Subcutaneous abdominal adipose tissue (tissue), 5 donors: Measurements from ENCODE around the gene HESX1.

Experiments used
- H3K27ac ChIP-seq: one replicate; pipeline ENCODE4 v1.7.0; 2013; ENCODE audit warnings: low read depth, mild to moderate bottlenecking, inconsistent platforms, low read length, moderate library complexity
- H3K27me3 ChIP-seq, 5 donors: one replicate each; pipeline ENCODE4 v1.7.0; 2013; ENCODE audit warnings: low read length in 5 of 5, inconsistent platforms in 1 of 5; ENCODE audit not compliant: control insufficient read depth in 5 of 5, insufficient read depth in 4 of 5
- H3K36me3 ChIP-seq, 5 donors: one replicate each; pipeline ENCODE4 v1.7.0; 2013; ENCODE audit warnings: low read length in 5 of 5; ENCODE audit not compliant: control insufficient read depth in 5 of 5, insufficient read depth in 5 of 5
- H3K4me1 ChIP-seq, 5 donors: one replicate each; pipeline ENCODE4 v1.7.0; 2013; ENCODE audit warnings: low read length in 5 of 5, mild to moderate bottlenecking in 3 of 5, moderate library complexity in 1 of 5; ENCODE audit not compliant: control insufficient read depth in 5 of 5, insufficient read depth in 5 of 5
- H3K4me3 ChIP-seq, 5 donors: one replicate each; pipeline ENCODE4 v1.7.0; 2013; ENCODE audit warnings: low read length in 5 of 5, low read depth in 1 of 5
- H3K9ac ChIP-seq, 5 donors: one replicate each; pipeline ENCODE4 v1.7.0; 2013; ENCODE audit warnings: low read length in 5 of 5, mild to moderate bottlenecking in 4 of 5, moderate library complexity in 3 of 5
- H3K9me3 ChIP-seq, 5 donors: one replicate each; pipeline ENCODE4 v1.7.0; 2013; ENCODE audit warnings: low read length in 5 of 5; ENCODE audit not compliant: control insufficient read depth in 5 of 5
- donor health status: healthy.
- donor health status: healthy.
- donor health status: healthy.
- donor health status: healthy.
- donor health status: healthy.

Gene HESX1

GRCh38 chr3:57169108-57169507 lies 30.7 kb downstream of the HESX1 start:
- Histone ChIP-seq H3K9ac (no peak overlapping the region), H3K36me3 (no peaks in the 10 kb centered on the region), H3K27ac (no peak overlapping the region), H3K27me3 (peaks cover 0 to 16% (median 8%) of the 10 kb centered on the region in 5 donors), H3K4me1 (peaks cover 0 to 21% (median 19%) of the 10 kb centered on the region in 5 donors), H3K4me3 (no peak overlapping the region), H3K9me3 (no peaks in the 10 kb centered on the region)

- H3K4me3 ChIP-seq, result no peak overlapping the region
- H3K27me3 ChIP-seq, result peaks cover 0 to 18% (median 14%) of the 10 kb centered on the region in 5 donors
- no peaks in the 10 kb centered on the region for H3K9me3 ChIP-seq
- no peaks in the 10 kb centered on the region for H3K36me3 ChIP-seq
- peaks cover 0 to 26% (median 24%) of the 10 kb centered on the region in 5 donors for H3K4me1 ChIP-seq
- H3K27ac ChIP-seq, result no peak overlapping the region
- no peak overlapping the region for H3K9ac ChIP-seq
These were observed 31.6 kb downstream of the HESX1 start for GRCh38 chr3:57168151-57168550.

- H3K9me3 ChIP-seq, result no peaks in the 10 kb centered on the region
- no peaks in the 10 kb centered on the region for H3K36me3 ChIP-seq
- peaks cover 0 to 29% (median 25%) of the 10 kb centered on the region in 5 donors for H3K27me3 ChIP-seq
- H3K4me3 ChIP-seq, result no peak overlapping the region
- no peak overlapping the region for H3K27ac ChIP-seq
- H3K9ac ChIP-seq, result no peak overlapping the region
- peaks cover 0 to 29% (median 25%) of the 10 kb centered on the region in 5 donors for H3K4me1 ChIP-seq
These were observed 33.1 kb downstream of the HESX1 start for GRCh38 chr3:57166660-57167059.

DNA sequence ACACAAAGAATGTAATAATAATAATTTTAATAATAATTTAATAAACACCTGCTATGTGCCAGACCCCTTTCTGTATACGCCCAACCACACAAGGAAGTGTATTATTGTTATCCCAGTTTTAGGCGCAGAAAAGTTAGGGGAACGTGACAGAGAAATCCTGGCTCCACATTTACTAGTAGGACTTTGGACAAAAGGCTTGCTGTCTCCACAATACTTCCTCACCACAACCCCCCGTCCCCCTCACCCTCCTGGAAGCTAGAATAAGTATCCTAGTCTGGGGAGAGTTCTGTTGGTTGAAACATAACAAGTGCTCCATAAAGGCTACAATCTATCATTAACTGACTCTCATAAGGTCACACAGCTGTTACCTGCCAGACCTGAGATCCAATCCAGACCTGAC lies 34.1 kb downstream of the HESX1 start:
- Histone ChIP-seq H3K9me3 (no peaks in the 10 kb centered on the region), H3K4me1 (peaks cover 0 to 29% (median 28%) of the 10 kb centered on the region in 5 donors), H3K27ac (no peak overlapping the region), H3K27me3 (peaks cover 4 to 30% (median 25%) of the 10 kb centered on the region in 5 donors), H3K9ac (no peak overlapping the region), H3K36me3 (no peaks in the 10 kb centered on the region), H3K4me3 (no peak overlapping the region)

DNA sequence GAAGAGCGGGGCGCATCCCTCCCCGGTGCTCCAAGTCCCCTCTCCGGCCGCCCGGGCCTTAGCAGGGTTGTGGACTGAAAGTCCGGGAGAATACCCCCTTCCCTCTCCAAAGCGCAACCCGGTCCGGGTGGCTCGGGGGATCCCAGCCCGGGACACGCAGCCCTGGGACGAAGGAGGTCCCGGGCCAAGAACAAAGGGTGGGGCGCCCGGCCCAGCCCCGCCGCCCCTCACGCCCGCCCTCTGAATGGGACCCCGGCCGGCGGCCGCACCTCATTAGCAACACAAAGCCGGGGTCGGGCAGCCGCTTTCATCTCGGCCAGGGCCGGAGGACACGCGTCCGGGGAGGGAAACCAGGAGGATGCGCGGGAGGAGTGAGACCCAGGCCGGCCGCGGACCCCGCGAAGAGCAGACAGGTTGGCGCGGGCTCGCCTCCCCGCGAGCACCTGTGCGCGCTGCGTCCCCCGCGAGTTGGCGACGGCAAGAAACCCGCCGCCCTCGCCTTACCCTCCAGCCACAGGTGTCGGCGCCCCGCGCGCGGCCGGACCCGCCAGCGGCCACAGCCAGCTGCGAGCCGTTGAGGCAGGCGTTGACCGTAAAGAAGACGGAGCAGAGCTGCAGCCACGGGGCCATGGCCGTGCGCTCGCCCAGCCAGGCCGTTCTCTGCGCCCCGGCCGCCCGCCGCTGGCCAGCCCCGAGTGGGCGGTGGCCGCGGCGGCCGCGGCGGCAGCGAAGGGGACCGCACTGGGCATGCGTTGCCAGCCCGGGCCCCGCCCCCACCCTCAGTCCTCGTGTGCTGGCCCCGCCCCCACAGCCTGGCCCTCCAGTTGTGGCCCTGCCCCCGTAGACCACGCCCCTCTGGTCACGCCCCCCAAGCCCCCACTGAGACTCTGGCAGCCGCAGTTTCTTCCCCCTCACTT lies 34.9 kb downstream of the HESX1 start, which contains the start of gene IL17RD:
IL17RD (minus strand) TSS at position 697 of the 917 bp plus-strand sequence; CDS start at position 630, 67 bp downstream.
- Histone ChIP-seq H3K4me1 (peaks cover 3 to 24% (median 23%) of the 10 kb centered on the region in 5 donors), H3K9me3 (no peaks in the 10 kb centered on the region), H3K36me3 (no peaks in the 10 kb centered on the region), H3K4me3 (peak within 1 kb of the TSS; percentile 67 to 79 (median 76)), H3K9ac (peak within 1 kb of the TSS in 3 of 5 donors; percentile 44 to 64 (median 48)), H3K27ac (no peak within 1 kb of the TSS), H3K27me3 (peaks cover 4 to 30% (median 25%) of the 10 kb centered on the region in 5 donors)

DNA sequence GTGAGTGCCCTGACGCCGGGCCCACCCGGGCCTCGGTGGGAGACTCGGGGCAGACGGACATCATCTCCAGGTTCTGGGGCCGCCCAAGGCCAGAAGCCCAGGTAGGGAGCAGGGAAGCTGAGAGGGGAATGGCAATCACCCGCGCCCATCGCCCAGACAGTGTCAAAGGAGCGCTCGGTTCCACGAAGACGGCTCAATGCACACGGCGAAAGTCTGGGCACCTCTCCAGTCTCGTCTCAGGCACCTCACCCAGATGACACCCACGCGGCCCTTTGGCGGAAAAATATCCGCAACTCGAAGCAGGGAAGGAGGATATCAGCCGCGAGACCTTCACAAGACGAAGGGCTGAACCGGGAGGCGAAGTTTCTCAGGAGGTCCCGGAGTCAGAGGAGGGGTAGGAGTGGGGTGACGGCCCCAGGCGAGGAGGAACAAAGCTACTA lies 35.5 kb downstream of the HESX1 start:
- no peaks in the 10 kb centered on the region for H3K36me3 ChIP-seq
- H3K4me1 ChIP-seq, result peaks cover 3 to 25% (median 20%) of the 10 kb centered on the region in 5 donors
- H3K9ac ChIP-seq, result peak overlapping the region in 3 of 5 donors; percentile 44 to 64 (median 48)
- H3K9me3 ChIP-seq, result no peaks in the 10 kb centered on the region
- no peak overlapping the region for H3K27ac ChIP-seq
- H3K4me3 ChIP-seq, result peak overlapping the region; percentile 67 to 79 (median 76)
- peaks cover 4 to 35% (median 29%) of the 10 kb centered on the region in 5 donors for H3K27me3 ChIP-seq

DNA sequence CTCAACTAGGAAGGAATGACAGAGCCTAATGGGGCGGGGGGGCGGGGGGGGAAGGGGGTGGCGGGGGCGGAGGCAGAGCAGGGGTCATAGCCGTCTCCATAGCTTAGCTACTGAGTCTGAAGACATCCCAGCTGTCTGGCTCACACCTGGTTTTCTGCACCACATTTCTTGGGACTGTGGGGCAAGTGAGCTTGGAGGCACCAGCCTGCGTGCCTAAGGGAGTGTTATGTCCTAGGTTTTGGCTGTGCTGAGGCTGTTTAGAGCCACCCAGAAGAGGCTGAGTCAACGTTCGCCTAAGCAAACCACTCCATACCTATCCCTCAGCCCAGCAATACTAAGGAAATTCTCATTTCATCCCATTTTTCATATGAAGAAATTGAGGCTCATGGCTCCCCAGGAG lies 36.0 kb downstream of the HESX1 start:
- H3K9ac ChIP-seq, result no peak overlapping the region
- no peak overlapping the region for H3K27ac ChIP-seq
- H3K9me3 ChIP-seq, result no peaks in the 10 kb centered on the region

DNA sequence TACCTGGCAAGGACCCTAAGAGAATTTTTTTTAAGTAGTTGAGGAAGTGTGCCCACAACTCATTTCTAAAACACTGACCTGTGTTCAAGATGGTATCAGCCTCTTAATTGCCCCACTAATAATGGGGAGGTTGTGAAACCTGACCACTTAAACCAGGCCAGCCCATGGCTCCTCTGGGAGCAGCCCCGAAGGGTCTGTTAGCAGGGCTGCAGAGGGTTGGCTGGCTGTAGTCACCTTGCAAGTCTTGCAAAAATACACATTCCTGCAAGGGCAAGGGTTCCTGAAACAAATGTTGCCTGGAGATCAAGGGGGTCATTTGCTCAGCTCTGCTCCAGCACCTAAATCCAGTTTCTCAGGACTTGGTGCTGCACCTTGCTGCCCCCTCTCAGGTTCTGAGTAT lies 37.9 kb downstream of the HESX1 start:
- Histone ChIP-seq H3K27ac (no peak overlapping the region), H3K4me1 (peaks cover 3 to 26% (median 20%) of the 10 kb centered on the region in 5 donors), H3K36me3 (no peaks in the 10 kb centered on the region), H3K27me3 (peaks cover 9 to 36% (median 31%) of the 10 kb centered on the region in 5 donors), H3K9me3 (no peaks in the 10 kb centered on the region), H3K9ac (no peak overlapping the region), H3K4me3 (no peak overlapping the region)

More for the DNA sequence above, 36.0 kb downstream of the HESX1 start:
- peaks cover 3 to 26% (median 20%) of the 10 kb centered on the region in 5 donors for H3K4me1 ChIP-seq
- H3K4me3 ChIP-seq, result peak overlapping the region; percentile 31 to 79 (median 72)
- H3K27me3 ChIP-seq, result peaks cover 4 to 33% (median 29%) of the 10 kb centered on the region in 5 donors
- no peaks in the 10 kb centered on the region for H3K36me3 ChIP-seq

DNA sequence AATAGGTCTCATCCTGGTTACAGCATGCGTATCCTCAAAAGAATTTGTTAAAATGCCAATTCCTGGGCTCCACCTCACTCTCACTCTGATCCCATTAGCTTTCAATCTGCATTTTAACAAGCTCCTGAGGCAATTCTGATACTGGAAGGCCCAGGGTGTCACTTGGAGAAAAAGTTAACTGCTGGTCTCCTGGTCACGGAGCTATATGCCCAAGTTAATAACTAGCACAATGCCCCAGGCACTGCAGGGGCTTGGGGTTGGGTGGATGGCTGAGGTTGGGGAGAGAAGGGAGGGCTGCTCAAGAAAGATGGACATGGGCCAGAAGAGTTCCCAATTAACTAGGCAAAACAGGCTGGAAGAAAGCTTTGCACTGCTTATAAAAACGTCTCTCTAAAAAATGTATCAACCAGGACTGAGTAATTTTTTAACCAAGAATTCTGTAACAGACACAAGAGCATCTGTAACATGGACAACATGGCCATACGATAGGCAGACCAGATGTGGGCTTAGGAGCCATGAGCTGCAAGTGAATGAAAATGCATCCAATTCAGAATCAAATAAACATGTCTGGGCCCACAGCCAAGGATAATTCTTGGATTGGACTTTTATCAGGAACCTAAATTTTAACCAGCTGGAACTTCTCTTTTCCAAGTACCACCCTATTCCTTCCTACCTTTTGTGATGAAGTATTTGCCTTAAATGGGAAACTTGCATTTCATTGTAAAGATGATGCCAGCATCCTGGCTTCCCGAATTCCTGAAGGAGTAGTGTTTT lies 38.8 kb downstream of the HESX1 start:
- no peaks in the 10 kb centered on the region for H3K9me3 ChIP-seq
- peaks cover 3 to 26% (median 20%) of the 10 kb centered on the region in 5 donors for H3K4me1 ChIP-seq

More for the DNA sequence above, 38.8 kb downstream of the HESX1 start:
- no peaks in the 10 kb centered on the region for H3K36me3 ChIP-seq
- H3K9ac ChIP-seq, result no peak overlapping the region
- H3K4me3 ChIP-seq, result no peak overlapping the region
- H3K27ac ChIP-seq, result no peak overlapping the region
- H3K27me3 ChIP-seq, result peaks cover 11 to 42% (median 25%) of the 10 kb centered on the region in 5 donors
